ENCODE data around the gene JUNB. TPM values are rescaled to one million over a fixed set of nuclear protein-coding genes. Genes with fewer than 3 reads are reported as not detected.

The JUNB gene
- total and polyA plus RNA-seq, 10 of the 15 experiments (the other 5 are each of a cell fraction or from before 2014, with no cell fraction given): 0.55 to 144 (median 68.3) TPM

- no peak for TF ChIP-seq ZBTB4 (CRISPR knock-in tag; IDR thresholded peaks at IDR 0.05)
- no peak for TF ChIP-seq EP300 (IDR thresholded peaks at IDR 0.05; ENCODE audit: borderline replicate concordance in 1 of 2, control insufficient read depth in 1 of 2, low read depth in 2 of 2, low read length in 2 of 2)
- peak; percentile 52; the same call in 1 of the 2 replicates for TF ChIP-seq PKNOX1 (IDR thresholded peaks at IDR 0.05)
- TF ChIP-seq SUZ12 (IDR thresholded peaks at IDR 0.05; ENCODE audit: unreplicated experiment): no peak
- TF ChIP-seq ZNF217 (IDR thresholded peaks at IDR 0.05): no peak
- TF ChIP-seq USF1 (IDR thresholded peaks at IDR 0.05; ENCODE audit: borderline replicate concordance, extremely low read length, insufficient read depth, low read depth, low read length): peak; percentile 71
- no peak for TF ChIP-seq NBN (IDR thresholded peaks at IDR 0.05)
- TF ChIP-seq YBX1 (IDR thresholded peaks at IDR 0.05): no peak
- TF ChIP-seq BRCA1 (IDR thresholded peaks at IDR 0.05; ENCODE audit: low read depth, low read length): no peak
- no peak for TF ChIP-seq MXI1 (IDR thresholded peaks at IDR 0.05; ENCODE audit: low read depth, low read length)
- no peak for TF ChIP-seq SKIL (IDR thresholded peaks at IDR 0.05; ENCODE audit: low read depth, poor library complexity, severe bottlenecking)
- TF ChIP-seq SP1 (IDR thresholded peaks at IDR 0.05; ENCODE audit: low read depth, low read length): no peak
- TF ChIP-seq LARP7 (IDR thresholded peaks at IDR 0.05): peak; percentile 91
- TF ChIP-seq BCL3 (IDR thresholded peaks at IDR 0.05; ENCODE audit: borderline replicate concordance, insufficient read depth, low read depth, low read length, poor library complexity, severe bottlenecking): no peak
- TF ChIP-seq EGR1 (IDR thresholded peaks at IDR 0.05; ENCODE audit: borderline replicate concordance in 1 of 2, low read depth in 2 of 2, low read length in 2 of 2): 0 out of 3 replicates have a peak, but pooled peaks of 1 of the 2 experiments have one; percentile 40
- TF ChIP-seq RAD51 (IDR thresholded peaks at IDR 0.05): peak; percentile 83
- no peak for TF ChIP-seq PML (IDR thresholded peaks at IDR 0.05; ENCODE audit: low read length)
- no peak for TF ChIP-seq SMC3 (IDR thresholded peaks at IDR 0.05; ENCODE audit: borderline replicate concordance, low read length)
- TF ChIP-seq RBBP5 (conservative IDR thresholded peaks at IDR 0.05): no peak
- no peak for TF ChIP-seq NFYB (IDR thresholded peaks at IDR 0.05; ENCODE audit: insufficient read depth, low read depth, low read length)
Observed at GRCh38 chr19:12792051-12792852, 966 bp downstream of the JUNB start (continued).

Data from GM12878 (cell line).